Nephron (organoid): ENCODE measurements around the gene MACROD2.

ENCODE experiments used
- H3K27ac Mint-ChIP-seq, 3 experiments: 2 replicates each; pipeline ENCODE4 v1.8.0; 2020; ENCODE audit warnings: mixed read lengths in 3 of 3, mild to moderate bottlenecking in 2 of 3, moderate library complexity in 1 of 3
- H3K27me3 Mint-ChIP-seq: 2 replicates; pipeline ENCODE4 v1.8.0; 2021; ENCODE audit warnings: low read depth, mild to moderate bottlenecking, moderate library complexity, mixed read lengths
- H3K36me3 Mint-ChIP-seq: 2 replicates; pipeline ENCODE4 v1.8.0; 2020; ENCODE audit warnings: low read depth, mixed read lengths
- H3K4me1 Mint-ChIP-seq: 2 replicates; pipeline ENCODE4 v1.8.0; 2020; ENCODE audit warnings: mixed read lengths
- H3K4me3 Mint-ChIP-seq, 3 experiments: 2 replicates each; pipeline ENCODE4 v1.8.0; 2020; ENCODE audit warnings: mild to moderate bottlenecking in 3 of 3, mixed read lengths in 3 of 3, moderate library complexity in 2 of 3
- H3K9me3 Mint-ChIP-seq: 2 replicates; pipeline ENCODE4 v1.8.0; 2020; ENCODE audit warnings: mixed read lengths
- CTCF ChIP-seq, 3 experiments: fragments of 200-600 bp; sonication (generic); IDR thresholded peaks; one replicate each; pipeline ENCODE4 v1.5.0; 2021; ENCODE audit warnings: antibody characterized with exemption in 3 of 3; ENCODE audit not compliant: unreplicated experiment in 3 of 3

MACROD2 gene

GRCh38 chr20:15547119-15547518, 1551.8 kb downstream of the MACROD2 start:
- H3K36me3 Mint-ChIP-seq: no peaks in the 10 kb centered on the region
- H3K9me3 Mint-ChIP-seq: peaks cover 2% of the 10 kb centered on the region
- peak overlapping the region in 2 of 3 experiments; percentile 38 to 40 for H3K27ac Mint-ChIP-seq
- H3K4me3 Mint-ChIP-seq: no peak overlapping the region
- no peaks in the 10 kb centered on the region for H3K27me3 Mint-ChIP-seq
- peaks cover 35% of the 10 kb centered on the region for H3K4me1 Mint-ChIP-seq
- no peak for TF ChIP-seq CTCF (IDR thresholded peaks at IDR 0.05; ENCODE audit: unreplicated experiment in 3 of 3)

- peaks cover 36% of the 10 kb centered on the region for H3K4me1 Mint-ChIP-seq
- no peak for TF ChIP-seq CTCF (IDR thresholded peaks at IDR 0.05; ENCODE audit: unreplicated experiment in 3 of 3)
- no peaks in the 10 kb centered on the region for H3K27me3 Mint-ChIP-seq
- no peak overlapping the region for H3K4me3 Mint-ChIP-seq
- no peak overlapping the region for H3K27ac Mint-ChIP-seq
- peaks cover 9% of the 10 kb centered on the region for H3K9me3 Mint-ChIP-seq
- H3K36me3 Mint-ChIP-seq: no peaks in the 10 kb centered on the region
Observed at GRCh38 chr20:15550116-15550870, 1555.0 kb downstream of the MACROD2 start.

GRCh38 chr20:15555913-15556312, 1560.6 kb downstream of the MACROD2 start:
- no peaks in the 10 kb centered on the region for H3K27me3 Mint-ChIP-seq
- H3K4me3 Mint-ChIP-seq: no peak overlapping the region
- peaks cover 33% of the 10 kb centered on the region for H3K4me1 Mint-ChIP-seq
- H3K27ac Mint-ChIP-seq: no peak overlapping the region
- no peaks in the 10 kb centered on the region for H3K36me3 Mint-ChIP-seq
- H3K9me3 Mint-ChIP-seq: peaks cover 9% of the 10 kb centered on the region
- no peak for TF ChIP-seq CTCF (IDR thresholded peaks at IDR 0.05; ENCODE audit: unreplicated experiment in 3 of 3)

DNA sequence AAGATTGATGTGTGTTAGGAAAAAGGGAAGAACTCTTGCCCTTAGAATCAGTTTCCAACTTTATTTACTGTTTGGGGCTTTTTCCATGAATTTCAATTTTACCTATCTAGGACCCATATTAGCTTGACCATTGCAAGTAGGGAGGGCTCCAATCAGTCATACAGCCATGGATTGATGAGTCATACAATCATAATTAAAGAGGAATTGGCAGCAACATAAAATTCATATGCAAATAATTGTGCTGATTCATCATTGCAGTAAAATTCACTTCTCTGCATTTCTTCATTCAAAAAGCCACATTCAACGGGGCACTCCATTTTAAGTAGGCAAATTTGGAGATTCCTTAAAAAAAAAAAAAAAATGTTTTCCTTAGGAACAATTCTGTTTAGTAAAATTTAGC, 1561.6 kb downstream of the MACROD2 start:
- peak overlapping the region in 2 of 3 experiments; percentile 40 to 63 for H3K27ac Mint-ChIP-seq
- H3K9me3 Mint-ChIP-seq: peaks cover 9% of the 10 kb centered on the region
- no peaks in the 10 kb centered on the region for H3K36me3 Mint-ChIP-seq
- TF ChIP-seq CTCF (IDR thresholded peaks at IDR 0.05; ENCODE audit: unreplicated experiment in 3 of 3): no peak
- H3K4me1 Mint-ChIP-seq: peaks cover 41% of the 10 kb centered on the region
- no peaks in the 10 kb centered on the region for H3K27me3 Mint-ChIP-seq
- H3K4me3 Mint-ChIP-seq: no peak overlapping the region

- no peak overlapping the region for H3K4me3 Mint-ChIP-seq
- no peaks in the 10 kb centered on the region for H3K36me3 Mint-ChIP-seq
- H3K4me1 Mint-ChIP-seq: peaks cover 40% of the 10 kb centered on the region
- H3K27me3 Mint-ChIP-seq: no peaks in the 10 kb centered on the region
- H3K9me3 Mint-ChIP-seq: no peaks in the 10 kb centered on the region
- peak overlapping the region; percentile 31 to 64 (median 41) for H3K27ac Mint-ChIP-seq
- TF ChIP-seq CTCF (IDR thresholded peaks at IDR 0.05; ENCODE audit: unreplicated experiment in 3 of 3): no peak
Observed at GRCh38 chr20:15561070-15561569, 1565.8 kb downstream of the MACROD2 start.
